HG03103 (cell line): ENCODE measurements around the gene KLK5.
"Not testable (repeated sequence)": the region's sequence is repeated elsewhere in the genome, so short reads cannot be mapped to it uniquely, and the experiment has no call there.

Experiments used
- ATAC-seq: cut with Tn5 transposase; IDR thresholded peaks from one replicate; pipeline ENCODE4 v1.9.1; 2021; ENCODE audit warnings: low read depth; ENCODE audit not compliant: unreplicated experiment

KLK5 gene

GRCh38 chr19:50969810-50970209 is 17.0 kb upstream of the KLK5 start:
- not testable (repeated sequence) for ATAC-seq

GRCh38 chr19:50969413-50969760 is 16.5 kb upstream of the KLK5 start, which contains the start of gene KLK6:
TSS of gene KLK6 (minus strand) at chr19:50969591. CDS start at chr19:50968104, 1,487 bp downstream.
- ATAC-seq: no peak

- no peak for ATAC-seq
Measured at GRCh38 chr19:50968716-50969412, 16.0 kb upstream of the KLK5 start.

- ATAC-seq: no peak
Measured at GRCh38 chr19:50967929-50968715, 15.3 kb upstream of the KLK5 start.

- no peak for ATAC-seq
Measured at GRCh38 chr19:50964266-50964665, 11.4 kb upstream of the KLK5 start.

- no peak for ATAC-seq
Measured at GRCh38 chr19:50963381-50963780, 10.5 kb upstream of the KLK5 start.

GRCh38 chr19:50962245-50962644 is 9.4 kb upstream of the KLK5 start:
- ATAC-seq: no peak

- ATAC-seq: no peak
Measured at GRCh38 chr19:50959731-50960500, 7.1 kb upstream of the KLK5 start.

GRCh38 chr19:50957587-50957986 is 4.7 kb upstream of the KLK5 start:
- ATAC-seq: no peak

GRCh38 chr19:50949861-50950260 is 3.0 kb downstream of the KLK5 start:
- no peak for ATAC-seq

- no peak for ATAC-seq
Measured at GRCh38 chr19:50947123-50947522, 5.7 kb downstream of the KLK5 start.

GRCh38 chr19:50944795-50945194 is 8.0 kb downstream of the KLK5 start:
- no peak for ATAC-seq

- ATAC-seq: no peak
Measured at GRCh38 chr19:50943074-50943828, 9.6 kb downstream of the KLK5 start.

- no peak for ATAC-seq
Measured at GRCh38 chr19:50939596-50939995, 13.2 kb downstream of the KLK5 start.

- no peak for ATAC-seq
Measured at GRCh38 chr19:50933640-50934039, 19.2 kb downstream of the KLK5 start.

GRCh38 chr19:50932690-50933083 is 20.2 kb downstream of the KLK5 start:
- ATAC-seq: no peak

- ATAC-seq: no peak
Measured at GRCh38 chr19:50932018-50932689, 20.7 kb downstream of the KLK5 start.

GRCh38 chr19:50931023-50931422 is 21.8 kb downstream of the KLK5 start:
- ATAC-seq: no peak

- no peak for ATAC-seq
Measured at GRCh38 chr19:50928831-50929230, 24.0 kb downstream of the KLK5 start.

- ATAC-seq: no peak
Measured at GRCh38 chr19:50926144-50926543, 26.7 kb downstream of the KLK5 start.
